Prostate gland (tissue), 2 donors: ENCODE measurements around the gene SWSAP1. TPM values are rescaled to one million over a fixed set of nuclear protein-coding genes. Genes with fewer than 3 reads are reported as not detected.

Source experiments
- DNase-seq: peaks from one replicate; pipeline ENCODE4 v3.0.0-alpha.2; 2019; ENCODE audit warnings: low spot score
- H3K27ac ChIP-seq, 2 donors: fragments of 200-600 bp; sonication (generic); 2 replicates each; pipeline ENCODE4 v1.5.1; 2017 to 2019
- H3K27me3 ChIP-seq: fragments of 200-600 bp; sonication (generic); replicated peaks from 2 replicates; pipeline ENCODE4 v1.5.1; 2019; ENCODE audit not compliant: insufficient read depth
- H3K36me3 ChIP-seq, 2 donors: fragments of 200-600 bp; sonication (generic); 1 replicate in 1 of 2; 2 replicates in 1 of 2; pipeline versions ENCODE4 v1.5.1 to v1.8.1; 2017 to 2019
- H3K4me1 ChIP-seq: fragments of 200-600 bp; sonication (generic); replicated peaks from 2 replicates; pipeline ENCODE4 v1.5.1; 2019
- H3K4me3 ChIP-seq, 2 donors: fragments of 200-600 bp; sonication (generic); 2 replicates each; pipeline ENCODE4 v1.5.1; 2017 to 2019
- H3K9me3 ChIP-seq: fragments of 200-600 bp; sonication (generic); 2 replicates; pipeline ENCODE4 v1.5.1; 2017
- CTCF ChIP-seq, 4 experiments: fragments of 200-600 bp in 2 of 4; fragments of 450-650 bp in 2 of 4; sonication (generic) in 2 of 4; IDR thresholded peaks; 1 replicate in 3 of 4; 2 replicates in 1 of 4; pipeline ENCODE4 v1.5.1; 2016 to 2019; ENCODE audit warnings: antibody characterized with exemption in 4 of 4, mild to moderate bottlenecking in 2 of 4, moderate library complexity in 2 of 4
- POLR2A ChIP-seq: fragments of 450-650 bp; IDR thresholded peaks from one replicate; pipeline ENCODE4 v1.6.1; 2016; ENCODE audit warnings: antibody characterized with exemption, mild to moderate bottlenecking
- POLR2AphosphoS5 ChIP-seq: sonication (generic); formaldehyde crosslinking; IDR thresholded peaks from one replicate; pipeline ENCODE4 v1.6.1; 2017; ENCODE audit warnings: antibody characterized with exemption
- WGBS: methylation state at CpG from one replicate; pipeline ENCODE4 v1.1.5; 2018; 5-methylcytosine and 5-hydroxymethylcytosine counted together
- intact Hi-C: fragments of 100-400 bp; cut with DNase I; formaldehyde crosslinking; loops from one replicate; pipeline ENCODE4 v1.14.2; 2022
- total RNA-seq, 2 donors: library from RNA; depleted of rRNA; stranded (reverse); fragments of >200 nt; gene quantifications; one replicate each; pipeline ENCODE4 v1.1.0, GENCODE V29; 2016

SWSAP1 gene
- total RNA-seq: 1 to 10 TPM; 4.1 to 6.3 TPM

- Histone ChIP-seq H3K4me1 (peaks cover 9% of the 10 kb centered on the region), H3K4me3 (peak within 1 kb of the TSS; percentile 46 to 58), H3K27me3 (no peaks in the 10 kb centered on the region), H3K27ac (peak within 1 kb of the TSS; percentile 93 to 94), H3K36me3 (no peaks in the 10 kb centered on the region), H3K9me3 (no peaks in the 10 kb centered on the region)
- intact Hi-C loops: loop anchor here (5.0 kb wide), 1 partner anchor 37 kb away; the partner anchor contains the start of gene RAB3D
- under 1% methylated on average over 30 of the region's 44 CpGs for WGBS
- DNase-seq: peak; percentile 99
- TF ChIP-seq POLR2AphosphoS5: peak; percentile 87
- no peak for TF ChIP-seq POLR2A
These were observed at the start of gene SWSAP1 for GRCh38 chr19:11374433-11375142. SWSAP1 (plus strand) TSS chr19:11374666; CDS start chr19:11374681, 15 bp downstream.

GRCh38 chr19:11324748-11325389, 49.6 kb upstream of the SWSAP1 start:
- intact Hi-C loops: no loop called here
- no peaks in the 10 kb centered on the region for H3K9me3 ChIP-seq
- peak overlapping the region; percentile 60 to 79 for H3K27ac ChIP-seq
- H3K4me3 ChIP-seq: no peak overlapping the region
- H3K36me3 ChIP-seq: peaks cover 0 to 8% of the 10 kb centered on the region in 2 donors
- WGBS: 46% methylated on average over 17 of the region's 17 CpGs
- H3K4me1 ChIP-seq: peaks cover 16% of the 10 kb centered on the region
- no peak for DNase-seq
- H3K27me3 ChIP-seq: no peaks in the 10 kb centered on the region
- TF ChIP-seq POLR2A: no peak
- TF ChIP-seq POLR2AphosphoS5: no peak
- TF ChIP-seq CTCF (IDR thresholded peaks at IDR 0.05): no peak

GRCh38 chr19:11325544-11325943, 48.9 kb upstream of the SWSAP1 start:
- intact Hi-C loops: no loop called here
- no peak overlapping the region for H3K4me3 ChIP-seq
- no peak for TF ChIP-seq POLR2A
- no peak for TF ChIP-seq POLR2AphosphoS5
- TF ChIP-seq CTCF (IDR thresholded peaks at IDR 0.05): no peak
- H3K4me1 ChIP-seq: peaks cover 16% of the 10 kb centered on the region
- H3K9me3 ChIP-seq: no peaks in the 10 kb centered on the region
- H3K27me3 ChIP-seq: no peaks in the 10 kb centered on the region
- WGBS: 97% methylated on average over 7 of the region's 7 CpGs
- no peak overlapping the region for H3K27ac ChIP-seq
- no peak for DNase-seq
- H3K36me3 ChIP-seq: peaks cover 0 to 8% of the 10 kb centered on the region in 2 donors

GRCh38 chr19:11330127-11330526, 44.3 kb upstream of the SWSAP1 start:
- TF ChIP-seq POLR2A: no peak
- no peak for TF ChIP-seq CTCF (IDR thresholded peaks at IDR 0.05)
- no peak for TF ChIP-seq POLR2AphosphoS5
- peaks cover 0 to 22% of the 10 kb centered on the region in 2 donors for H3K36me3 ChIP-seq

GRCh38 chr19:11331502-11331901, 43.0 kb upstream of the SWSAP1 start:
- H3K27ac ChIP-seq: no peak overlapping the region
- no peak for DNase-seq
- intact Hi-C loops: no loop called here
- WGBS: 86% methylated on average over 4 of the region's 4 CpGs
- no peaks in the 10 kb centered on the region for H3K9me3 ChIP-seq
- no peaks in the 10 kb centered on the region for H3K27me3 ChIP-seq
- no peaks in the 10 kb centered on the region for H3K4me1 ChIP-seq
- TF ChIP-seq POLR2AphosphoS5 (no peak), POLR2A (no peak), CTCF (IDR thresholded peaks at IDR 0.05) (no peak)
- H3K36me3 ChIP-seq: peaks cover 0 to 29% of the 10 kb centered on the region in 2 donors
- no peak overlapping the region for H3K4me3 ChIP-seq

More at GRCh38 chr19:11330127-11330526, 44.3 kb upstream of the SWSAP1 start:
- no peaks in the 10 kb centered on the region for H3K4me1 ChIP-seq
- no peak overlapping the region for H3K27ac ChIP-seq
- H3K9me3 ChIP-seq: no peaks in the 10 kb centered on the region
- 59% methylated on average over 4 of the region's 4 CpGs for WGBS
- intact Hi-C loops: no loop called here
- H3K4me3 ChIP-seq: no peak overlapping the region
- no peaks in the 10 kb centered on the region for H3K27me3 ChIP-seq
- no peak for DNase-seq
